Stomach (tissue), 9 donors: ENCODE results near the gene SKIC2. TPM values are rescaled to one million over a fixed set of nuclear protein-coding genes. Genes with fewer than 3 reads are reported as not detected.

Experiments
- DNase-seq, 2 donors: peaks; one replicate each; pipeline versions ENCODE4 v3.0.0 to v3.0.0-alpha.2; 2013 to 2019
- H3K27ac ChIP-seq, 5 donors: fragments of 200-600 bp in 4 of 5; sonication (generic) in 4 of 5; one replicate each; pipeline ENCODE4 v1.5.1; 2013 to 2019; ENCODE audit warnings: mild to moderate bottlenecking in 1 of 5, moderate library complexity in 1 of 5
- H3K27me3 ChIP-seq, 3 donors: fragments of 200-600 bp; sonication (generic); one replicate each; pipeline ENCODE4 v1.5.1; 2017 to 2019; ENCODE audit warnings: mixed run types in 1 of 3
- H3K36me3 ChIP-seq, 4 donors: fragments of 200-600 bp; sonication (generic); 1 replicate in 3 of 4; 2 replicates in 1 of 4; pipeline ENCODE4 v1.5.1; 2016 to 2019
- H3K4me1 ChIP-seq, 4 donors: fragments of 200-600 bp; sonication (generic); one replicate each; pipeline ENCODE4 v1.5.1; 2016 to 2019
- H3K4me3 ChIP-seq, 4 donors: fragments of 200-600 bp; sonication (generic) in 3 of 4; one replicate each; pipeline ENCODE4 v1.5.1; 2016 to 2019; ENCODE audit warnings: mild to moderate bottlenecking in 1 of 4
- H3K9me3 ChIP-seq, 4 donors: fragments of 200-600 bp; sonication (generic); one replicate each; pipeline ENCODE4 v1.5.1; 2016 to 2019
- CTCF ChIP-seq, 7 experiments: fragments of 450-650 bp in 4 of 7; fragments of 200-600 bp in 3 of 7; sonication (generic) in 3 of 7; IDR thresholded peaks; one replicate each; pipeline ENCODE4 v1.5.1; 2016 to 2019; ENCODE audit warnings: antibody characterized with exemption in 7 of 7, control low read depth in 2 of 7, mild to moderate bottlenecking in 1 of 7
- EP300 ChIP-seq: sonication (generic); formaldehyde crosslinking; IDR thresholded peaks from one replicate; pipeline ENCODE4 v1.6.1; 2017; ENCODE audit warnings: antibody characterized with exemption
- POLR2A ChIP-seq, 4 donors: fragments of 450-650 bp; IDR thresholded peaks; one replicate each; pipeline ENCODE4 v1.6.1; 2016; ENCODE audit warnings: antibody characterized with exemption in 4 of 4, control low read depth in 2 of 4, mild to moderate bottlenecking in 1 of 4, moderate library complexity in 1 of 4
- POLR2AphosphoS5 ChIP-seq, 3 donors: sonication (generic); formaldehyde crosslinking; IDR thresholded peaks; one replicate each; pipeline ENCODE4 v1.6.1; 2016; ENCODE audit warnings: antibody characterized with exemption in 3 of 3
- WGBS, 5 donors: extraction: QIAGEN DNeasy Blood & Tissue Kit in 3 of 5; methylation state at CpG; one replicate each; pipeline versions ENCODE4 v1.1.5 to v1.1.7; 2013 to 2018; 5-methylcytosine and 5-hydroxymethylcytosine counted together
- intact Hi-C: fragments of 100-400 bp; cut with DNase I; formaldehyde crosslinking; loops from one replicate; pipeline ENCODE4 v1.15.1; 2023; ENCODE audit warnings: low total_unique reads
- polyA plus RNA-seq, 3 donors: library from polyadenylated mRNA; stranded (reverse); fragments of 200-250 nt; gene quantifications; one replicate each; pipeline ENCODE4 v1.2.3, GENCODE V29; 2013
- total RNA-seq, 5 donors: library from RNA; depleted of rRNA; stranded (reverse); fragments of >200 nt; gene quantifications; one replicate each; pipeline versions ENCODE4 v1.1.0 to v1.2.3, GENCODE V29; 2014 to 2016
- donor health status: healthy with polysubstance abuse.
- donor health status: Bipolar disorder and iron deficiency.
- donor health status: healthy.

The SKIC2 gene
- total and polyA plus RNA-seq, 8 donors: 22.0 to 478 (median 88.0) TPM

- 83 to 89% (median 85%) methylated on average over 6 of the region's 6 CpGs for WGBS, 5 donors
Measured at GRCh38 chr6:31948753-31949413, 10.1 kb upstream of the SKIC2 start.

GRCh38 chr6:31949926-31950548 lies 8.9 kb upstream of the SKIC2 start:
- Histone ChIP-seq H3K36me3 (peaks cover 22 to 60% (median 48%) of the 10 kb centered on the region in 4 donors), H3K4me1 (peaks cover 4 to 37% (median 13%) of the 10 kb centered on the region in 4 donors), H3K27ac (no peak overlapping the region), H3K27me3 (no peaks in the 10 kb centered on the region), H3K4me3 (no peak overlapping the region), H3K9me3 (no peaks in the 10 kb centered on the region)
- no peak for DNase-seq
- intact Hi-C loops: loop anchor here (5.0 kb wide), 1 partner anchor 43 kb away; no protein-coding TSS in a partner anchor
- whole genome bisulfite sequencing, 5 donors: 85 to 91% (median 89%) methylated on average over 7 of the region's 7 CpGs
- TF ChIP-seq CTCF (IDR thresholded peaks at IDR 0.05): no peak
- no peak for TF ChIP-seq POLR2AphosphoS5 (IDR thresholded peaks at IDR 0.05)
- no peak for TF ChIP-seq EP300
- no peak for TF ChIP-seq POLR2A (IDR thresholded peaks at IDR 0.05)

More at GRCh38 chr6:31948753-31949413, 10.1 kb upstream of the SKIC2 start:
- no peak for TF ChIP-seq POLR2AphosphoS5 (IDR thresholded peaks at IDR 0.05)
- no peak for TF ChIP-seq POLR2A (IDR thresholded peaks at IDR 0.05)
- no peak for TF ChIP-seq EP300
- TF ChIP-seq CTCF (IDR thresholded peaks at IDR 0.05): no peak
- Histone ChIP-seq H3K27ac (no peak overlapping the region), H3K4me3 (no peak overlapping the region), H3K27me3 (no peaks in the 10 kb centered on the region), H3K4me1 (peaks cover 8 to 46% (median 18%) of the 10 kb centered on the region in 4 donors), H3K9me3 (no peaks in the 10 kb centered on the region), H3K36me3 (peaks cover 10 to 48% (median 36%) of the 10 kb centered on the region in 4 donors)
- intact Hi-C loops: no loop called here
- DNase-seq: no peak

- TF ChIP-seq POLR2AphosphoS5 (IDR thresholded peaks at IDR 0.05) (peak in 1 of 3 donors; percentile 74), EP300 (no peak), CTCF (IDR thresholded peaks at IDR 0.05) (peak in 5 of 7 experiments; percentile 43 to 66 (median 62)), POLR2A (IDR thresholded peaks at IDR 0.05) (no peak)
- Histone ChIP-seq H3K27me3 (no peaks in the 10 kb centered on the region), H3K27ac (peak overlapping the region in 3 of 5 donors; percentile 32 to 39 (median 35)), H3K36me3 (peaks cover 33 to 82% (median 69%) of the 10 kb centered on the region in 4 donors), H3K4me3 (no peak overlapping the region), H3K9me3 (no peaks in the 10 kb centered on the region), H3K4me1 (peaks cover 0 to 23% (median under 1%) of the 10 kb centered on the region in 4 donors)
- intact Hi-C loops: loop anchor here (5.0 kb wide), 1 partner anchor 45 kb away; no protein-coding TSS in a partner anchor
- WGBS, 5 donors: 44 to 63% (median 47%) methylated on average over 4 to 5 of the region's 5 CpGs
- DNase-seq: peak; percentile 75 to 79
Measured at GRCh38 chr6:31952140-31952805, 6.7 kb upstream of the SKIC2 start.

GRCh38 chr6:31952890-31953289 lies 6.1 kb upstream of the SKIC2 start:
- H3K9me3 ChIP-seq: no peaks in the 10 kb centered on the region
- peak overlapping the region in 3 of 5 donors; percentile 32 to 39 (median 35) for H3K27ac ChIP-seq
- 59 to 76% (median 70%) methylated on average over 5 of the region's 5 CpGs for WGBS, 5 donors
- no peak overlapping the region for H3K4me3 ChIP-seq
- H3K27me3 ChIP-seq: no peaks in the 10 kb centered on the region
- no peak for DNase-seq
- H3K36me3 ChIP-seq: peaks cover 33 to 82% (median 69%) of the 10 kb centered on the region in 4 donors
- H3K4me1 ChIP-seq: peaks cover 4 to 24% (median 7%) of the 10 kb centered on the region in 4 donors
- intact Hi-C loops: loop anchor here (5.0 kb wide), 1 partner anchor 46 kb away; no protein-coding TSS in a partner anchor
- TF ChIP-seq POLR2AphosphoS5 (IDR thresholded peaks at IDR 0.05) (no peak), CTCF (IDR thresholded peaks at IDR 0.05) (no peak), EP300 (no peak), POLR2A (IDR thresholded peaks at IDR 0.05) (no peak)
